T47D (cell line): ENCODE measurements around the gene SLC11A2.
A peak's percentile ranks its signal among the peaks of the same experiment; 100 is the strongest.

Experiments
- DNase-seq, 2 experiments: peaks; one replicate each; pipeline versions ENCODE4 v3.0.0 to v3.0.0-alpha.2; 2011 to 2012; ENCODE audit warnings: low read depth in 1 of 2, low spot score in 1 of 2
- JUND ChIP-seq: IDR thresholded peaks from 2 replicates; pipeline ENCODE4 v1.6.1; 2012; ENCODE audit warnings: low read depth
- in situ Hi-C: cut with HindIII; loops from 2 replicates; pipeline ENCODE4 v1.10.0; 2016; ENCODE audit warnings: low sequenced_read_pairs, low pct_unique_long_range_greater_than_20kb

Gene SLC11A2

GRCh38 chr12:51000245-51000644 lies 25.9 kb downstream of the SLC11A2 start:
- in situ Hi-C loops: no loop called here
- no peak for DNase-seq
- TF ChIP-seq JUND: no peak

- DNase-seq: no peak
- no peak for TF ChIP-seq JUND
- in situ Hi-C loops: no loop called here
Observed at GRCh38 chr12:50999093-50999492, 27.1 kb downstream of the SLC11A2 start.

GRCh38 chr12:50992819-50993218 lies 33.4 kb downstream of the SLC11A2 start:
- no peak for TF ChIP-seq JUND
- DNase-seq: no peak
- in situ Hi-C loops: no loop called here

- DNase-seq: no peak
- TF ChIP-seq JUND: no peak
- in situ Hi-C loops: no loop called here
Observed at GRCh38 chr12:50991291-50991690, 34.9 kb downstream of the SLC11A2 start.

GRCh38 chr12:50990791-50991190 lies 35.4 kb downstream of the SLC11A2 start:
- DNase-seq: peak in 1 of 2 experiments; percentile 30
- no peak for TF ChIP-seq JUND
- in situ Hi-C loops: no loop called here

- TF ChIP-seq JUND: no peak
- DNase-seq: no peak
- in situ Hi-C loops: no loop called here
Observed at GRCh38 chr12:50990147-50990727, 35.9 kb downstream of the SLC11A2 start.

- no peak for TF ChIP-seq JUND
- in situ Hi-C loops: no loop called here
- DNase-seq: no peak
Observed at GRCh38 chr12:50988871-50989270, 37.3 kb downstream of the SLC11A2 start.

GRCh38 chr12:50988051-50988450 lies 38.1 kb downstream of the SLC11A2 start:
- in situ Hi-C loops: no loop called here
- no peak for DNase-seq
- TF ChIP-seq JUND: no peak

GRCh38 chr12:50986966-50987737 lies 39.0 kb downstream of the SLC11A2 start:
- in situ Hi-C loops: no loop called here
- peak; percentile 47 to 78 for DNase-seq
- TF ChIP-seq JUND: no peak

- in situ Hi-C loops: no loop called here
Observed at GRCh38 chr12:50985322-50985721, 40.9 kb downstream of the SLC11A2 start.

GRCh38 chr12:50984586-50985298 lies 41.4 kb downstream of the SLC11A2 start:
- no peak for DNase-seq
- in situ Hi-C loops: no loop called here
- no peak for TF ChIP-seq JUND

More at GRCh38 chr12:50985322-50985721, 40.9 kb downstream of the SLC11A2 start:
- DNase-seq: no peak
- TF ChIP-seq JUND: no peak

GRCh38 chr12:50981319-50982239 lies 44.6 kb downstream of the SLC11A2 start:
- TF ChIP-seq JUND: no peak
- in situ Hi-C loops: no loop called here
- no peak for DNase-seq

GRCh38 chr12:50980545-50980944 lies 45.6 kb downstream of the SLC11A2 start:
- in situ Hi-C loops: no loop called here
- TF ChIP-seq JUND: no peak
- DNase-seq: no peak
